ENCODE measurements around the gene STXBP3.

- TF ChIP-seq EZH2 (IDR thresholded peaks at IDR 0.05; ENCODE audit: low read length, missing control alignments) (no peak), CTCF (conservative IDR thresholded peaks at IDR 0.05 in 1 of 2, IDR thresholded peaks at IDR 0.05 in 1 of 2; ENCODE audit: low read depth in 1 of 2, low read length in 2 of 2) (no peak)
Measured at GRCh38 chr1:108791790-108792189, 45.3 kb downstream of the STXBP3 start.
